ENCODE measurements around the gene TENT5C. TPM values are rescaled to one million over a fixed set of nuclear protein-coding genes. Genes with fewer than 3 reads are reported as not detected.
A peak's percentile ranks its signal among the peaks of the same experiment; 100 is the strongest.

TENT5C gene
- total and polyA plus RNA-seq, 8 donors = 11.6 to 25.8 (median 15.9) TPM

DNA sequence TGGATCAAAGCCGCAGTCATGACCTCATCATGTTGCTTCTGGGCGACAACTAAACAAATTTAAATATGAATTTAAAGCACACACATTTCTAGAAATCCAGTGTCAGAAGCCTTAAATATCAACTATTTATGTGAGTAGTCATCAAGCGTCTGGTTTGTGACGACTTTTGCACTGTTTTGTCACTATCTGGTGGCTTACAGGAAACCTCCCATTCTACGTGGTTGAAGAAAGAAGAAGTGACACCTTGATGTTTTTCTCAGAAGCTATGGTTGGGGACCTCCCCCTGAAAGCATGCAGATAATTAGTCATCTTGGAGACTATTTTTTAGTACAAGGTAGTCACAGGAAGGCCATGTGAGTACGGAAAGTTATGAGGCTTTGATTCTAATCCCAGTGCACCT lies 58.5 kb downstream of the TENT5C start:
- TF ChIP-seq, protein P1, sequence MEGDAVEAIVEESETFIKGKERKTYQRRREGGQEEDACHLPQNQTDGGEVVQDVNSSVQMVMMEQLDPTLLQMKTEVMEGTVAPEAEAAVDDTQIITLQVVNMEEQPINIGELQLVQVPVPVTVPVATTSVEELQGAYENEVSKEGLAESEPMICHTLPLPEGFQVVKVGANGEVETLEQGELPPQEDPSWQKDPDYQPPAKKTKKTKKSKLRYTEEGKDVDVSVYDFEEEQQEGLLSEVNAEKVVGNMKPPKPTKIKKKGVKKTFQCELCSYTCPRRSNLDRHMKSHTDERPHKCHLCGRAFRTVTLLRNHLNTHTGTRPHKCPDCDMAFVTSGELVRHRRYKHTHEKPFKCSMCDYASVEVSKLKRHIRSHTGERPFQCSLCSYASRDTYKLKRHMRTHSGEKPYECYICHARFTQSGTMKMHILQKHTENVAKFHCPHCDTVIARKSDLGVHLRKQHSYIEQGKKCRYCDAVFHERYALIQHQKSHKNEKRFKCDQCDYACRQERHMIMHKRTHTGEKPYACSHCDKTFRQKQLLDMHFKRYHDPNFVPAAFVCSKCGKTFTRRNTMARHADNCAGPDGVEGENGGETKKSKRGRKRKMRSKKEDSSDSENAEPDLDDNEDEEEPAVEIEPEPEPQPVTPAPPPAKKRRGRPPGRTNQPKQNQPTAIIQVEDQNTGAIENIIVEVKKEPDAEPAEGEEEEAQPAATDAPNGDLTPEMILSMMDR (IDR thresholded peaks at IDR 0.05) = no peak
- Histone ChIP-seq H3K4me3 (no peak overlapping the region), H3K27ac (no peak overlapping the region), H3K27me3 (no peaks in the 10 kb centered on the region), H3K9me3 (no peaks in the 10 kb centered on the region), H3K36me3 (no peaks in the 10 kb centered on the region), H3K4me1 (no peaks in the 10 kb centered on the region)
- ATAC-seq = peak; percentile 23
- DNase-seq = no peak
- intact Hi-C loops (cut with DNase I) = no loop called here

GRCh38 chr1:117665556-117666270 lies 59.9 kb downstream of the TENT5C start:
- H3K27me3 ChIP-seq = no peaks in the 10 kb centered on the region
- no peak overlapping the region for H3K4me3 ChIP-seq
- ATAC-seq = no peak
- intact Hi-C loops (cut with DNase I) = no loop called here
- no peaks in the 10 kb centered on the region for H3K9me3 ChIP-seq
- DNase-seq = no peak
- TF ChIP-seq, protein P1 (IDR thresholded peaks at IDR 0.05) = no peak
- no peak overlapping the region for H3K27ac ChIP-seq
- H3K36me3 ChIP-seq = no peaks in the 10 kb centered on the region
- H3K4me1 ChIP-seq = no peaks in the 10 kb centered on the region

GRCh38 chr1:117669572-117669971 lies 63.7 kb downstream of the TENT5C start:
- DNase-seq (no peak), ATAC-seq (no peak)
- H3K4me1 ChIP-seq = no peaks in the 10 kb centered on the region
- TF ChIP-seq, protein P1 (IDR thresholded peaks at IDR 0.05) = no peak
- no peaks in the 10 kb centered on the region for H3K9me3 ChIP-seq
- no peaks in the 10 kb centered on the region for H3K36me3 ChIP-seq
- H3K27ac ChIP-seq = no peak overlapping the region
- H3K4me3 ChIP-seq = no peak overlapping the region
- intact Hi-C loops (cut with DNase I) = no loop called here
- H3K27me3 ChIP-seq = no peaks in the 10 kb centered on the region

DNA sequence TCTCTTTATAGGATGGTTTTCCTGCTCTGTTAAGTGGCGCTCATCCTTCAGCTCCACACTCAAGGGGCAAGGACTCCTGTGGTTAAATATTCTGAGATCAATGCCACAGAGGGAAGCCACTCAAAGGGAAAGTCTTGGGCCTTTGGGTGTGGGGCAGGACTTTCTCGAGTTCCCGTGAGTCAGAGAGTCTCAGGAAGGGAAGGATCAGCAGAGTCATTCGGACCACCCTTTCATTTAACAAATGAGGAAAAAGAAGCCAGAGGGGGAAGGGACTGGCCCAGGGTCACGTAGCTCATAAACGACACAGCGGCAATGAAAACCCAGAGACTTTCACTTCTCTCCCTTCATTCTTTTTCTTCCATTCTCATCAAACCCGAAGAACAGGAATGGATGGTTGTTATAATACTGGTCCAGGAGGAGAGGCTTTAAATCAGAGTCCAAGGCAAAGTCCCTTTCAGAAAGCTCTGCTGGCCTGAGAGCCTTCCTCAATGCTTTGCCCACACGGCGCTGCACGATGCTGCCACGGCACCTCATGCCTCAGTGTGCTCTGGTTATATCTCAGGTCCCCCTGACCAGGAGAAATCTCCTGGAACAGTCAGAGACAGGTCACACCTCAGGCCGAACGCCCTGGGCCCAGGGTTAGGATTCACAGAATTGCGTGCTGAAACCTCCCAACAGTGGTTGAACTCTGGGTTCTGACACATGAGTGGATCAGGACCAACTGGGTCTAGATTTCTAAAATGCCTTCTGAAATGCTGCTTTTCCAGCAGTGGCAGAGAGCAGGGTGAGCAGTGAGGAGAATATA lies 65.3 kb downstream of the TENT5C start:
- DNase-seq (no peak), ATAC-seq (no peak)
- Histone ChIP-seq H3K9me3 (no peaks in the 10 kb centered on the region), H3K4me3 (no peak overlapping the region), H3K36me3 (no peaks in the 10 kb centered on the region), H3K27ac (no peak overlapping the region), H3K27me3 (no peaks in the 10 kb centered on the region), H3K4me1 (no peaks in the 10 kb centered on the region)
- intact Hi-C loops (cut with DNase I) = loop anchor here in 1 of 2 donors (5.0 kb wide), 1 partner anchor 139 kb away; no protein-coding TSS in a partner anchor
- TF ChIP-seq, protein P1 (IDR thresholded peaks at IDR 0.05) = no peak
